Measurements from ENCODE around the gene CAPRIN2. TPM values are rescaled to one million over a fixed set of nuclear protein-coding genes. Genes with fewer than 3 reads are reported as not detected.

Gene CAPRIN2
- total RNA-seq, 1 donor from 2014 or later, result 14.5 TPM

DNA sequence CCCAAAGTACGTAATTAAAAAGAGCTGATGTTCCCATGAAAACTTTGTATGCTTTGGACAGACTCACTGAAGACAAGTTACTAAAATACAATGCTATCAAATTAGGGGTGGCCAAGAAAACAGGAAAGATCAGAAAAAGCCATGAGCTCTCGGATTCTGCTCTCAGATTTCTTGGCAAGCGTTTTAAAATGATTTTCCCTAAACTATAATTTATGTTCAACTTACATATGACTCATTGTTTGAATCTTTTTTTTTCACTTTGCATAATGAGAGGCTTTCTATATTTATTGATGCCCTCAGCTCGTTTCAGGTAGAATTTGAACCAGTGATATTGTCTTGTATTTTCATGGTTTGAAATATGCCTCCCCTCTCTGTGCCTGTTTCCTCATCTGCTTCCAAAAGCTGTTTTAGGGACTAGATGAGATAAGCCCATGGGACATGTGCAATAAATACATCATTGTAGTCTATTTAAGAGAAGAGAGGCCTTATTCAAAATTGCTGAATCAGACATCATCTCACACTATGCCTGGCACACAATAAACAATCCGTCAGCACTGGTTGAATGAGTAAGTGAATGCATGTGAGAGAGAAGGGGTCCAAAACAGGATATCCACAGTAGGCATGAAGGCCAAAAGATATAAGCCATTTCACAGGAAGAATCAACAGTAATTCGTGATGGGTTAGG is 54.4 kb downstream of the CAPRIN2 start:
- no peak for DNase-seq (ENCODE audit: low spot score)

DNA sequence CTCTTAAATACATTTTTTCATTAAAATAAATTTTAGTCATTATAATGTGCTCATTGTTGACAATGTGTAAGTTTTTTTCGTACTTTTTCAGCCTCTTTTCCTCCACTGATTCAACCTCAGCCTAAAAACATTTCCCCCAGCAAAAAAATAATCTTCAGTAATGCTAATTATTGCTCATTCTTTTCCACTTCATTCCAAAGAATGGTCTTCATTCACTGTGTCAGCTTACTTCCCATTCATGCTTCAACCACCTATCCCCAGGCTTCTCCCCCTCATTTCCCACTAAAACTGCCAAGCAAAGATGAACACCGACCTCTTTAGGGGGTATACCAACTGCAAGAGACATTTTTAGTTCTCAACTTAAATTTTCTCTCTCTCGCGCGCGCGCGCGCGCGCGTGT is 56.4 kb downstream of the CAPRIN2 start:
- DNase-seq (ENCODE audit: low spot score), result no peak

DNA sequence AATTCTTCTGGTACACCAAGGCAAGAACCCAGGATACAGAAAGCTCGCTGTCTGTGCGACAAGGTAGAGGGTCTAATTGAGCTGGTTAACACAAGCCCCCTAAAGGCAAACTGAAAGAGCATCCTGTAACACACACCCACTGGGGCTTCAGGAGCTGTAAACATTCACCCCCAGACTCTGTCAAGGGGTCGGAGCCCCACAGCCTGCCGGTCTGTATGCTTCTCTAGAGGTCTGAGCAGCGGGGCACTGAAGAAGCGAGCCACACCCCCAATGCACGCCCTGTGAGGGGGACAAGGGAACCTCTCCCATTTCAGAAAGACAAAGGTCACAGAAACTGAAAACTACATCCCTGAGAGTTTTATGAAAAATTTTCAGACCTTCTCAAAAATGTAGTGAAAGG is 57.8 kb downstream of the CAPRIN2 start:
- no peak for DNase-seq (ENCODE audit: low spot score)

DNA sequence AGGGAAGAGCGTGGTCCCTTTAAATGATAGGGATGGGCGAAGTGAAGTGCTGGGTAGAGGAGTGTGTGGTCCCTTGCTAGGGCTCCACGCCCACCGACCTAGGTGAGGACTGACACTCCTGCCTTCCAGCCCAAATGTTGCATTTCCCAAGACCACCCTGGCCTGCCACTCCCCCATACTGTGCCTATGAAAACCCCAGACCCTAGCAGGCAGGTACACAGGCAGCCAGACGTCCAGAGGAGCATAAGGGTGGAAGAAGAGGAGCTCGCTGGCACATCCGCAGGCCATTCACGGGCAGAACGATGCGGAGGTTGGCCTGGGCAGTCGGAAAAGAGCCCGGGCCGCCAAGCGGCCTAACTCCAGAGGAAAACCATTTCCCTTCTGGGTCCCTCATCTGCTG is 58.3 kb downstream of the CAPRIN2 start:
- DNase-seq (ENCODE audit: low spot score), result no peak

DNA sequence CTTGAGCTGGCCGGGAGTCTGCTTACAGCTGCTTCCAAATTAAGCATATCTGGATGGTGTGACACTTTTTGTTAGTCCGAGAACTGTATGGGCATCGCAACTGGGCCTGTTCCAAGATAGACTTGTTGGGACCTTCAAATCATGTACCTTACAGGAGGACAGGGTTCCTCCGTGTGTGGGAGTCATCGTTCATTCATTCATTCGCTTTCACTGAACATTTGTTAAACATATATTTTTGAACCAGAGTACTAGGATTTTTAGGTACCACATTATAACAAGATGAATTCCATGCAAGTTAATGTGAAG is 58.7 kb downstream of the CAPRIN2 start:
- DNase-seq (ENCODE audit: low spot score), result no peak

DNA sequence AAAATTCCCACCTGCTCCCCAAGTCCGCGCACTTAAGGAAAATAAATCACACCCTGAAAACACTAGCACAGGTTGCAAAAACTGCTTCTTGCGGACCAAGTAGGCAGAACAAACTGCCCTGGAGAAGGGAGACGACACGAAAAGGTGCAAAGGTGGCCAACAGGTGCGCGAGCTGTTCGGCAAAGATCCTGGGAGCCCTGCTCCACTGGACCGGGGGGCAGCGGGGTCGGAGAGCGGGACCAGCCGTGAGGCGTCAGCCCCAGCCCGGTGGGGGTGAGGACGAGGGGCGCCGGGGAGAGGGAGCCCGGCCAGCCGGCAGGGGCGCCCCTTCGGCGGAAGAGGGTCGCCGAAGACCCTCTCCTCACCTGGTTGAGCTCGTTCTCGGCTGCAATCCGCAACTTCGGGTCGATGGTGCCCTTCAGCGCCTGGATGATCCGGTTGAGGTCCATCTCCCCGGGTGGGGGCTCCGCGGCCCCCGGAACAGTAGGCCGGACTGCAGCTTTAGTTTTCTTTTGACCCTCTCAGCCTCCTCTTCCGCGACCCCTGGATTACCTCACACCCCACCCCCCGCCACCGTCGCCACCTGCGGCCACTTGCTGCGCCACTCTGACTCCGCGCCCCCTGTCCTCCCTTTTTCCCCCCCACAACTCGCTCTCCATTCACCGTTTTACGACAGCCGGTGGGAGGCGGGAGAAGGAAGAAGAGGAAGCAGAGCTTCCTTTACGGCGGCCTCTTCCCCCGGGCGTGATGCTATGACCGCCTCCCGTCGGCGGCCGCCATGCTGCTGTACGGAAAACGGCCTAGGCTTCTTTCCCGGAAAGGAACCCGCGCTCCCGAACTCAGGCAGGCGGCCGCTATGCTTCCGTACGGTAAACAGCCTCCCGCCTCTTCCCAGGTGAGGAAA is 59.3 kb downstream of the CAPRIN2 start, which contains the start of gene IPO8:
Gene IPO8, minus strand, starts transcription at position 671 of the 904 bp plus-strand sequence. Its CDS starts 222 bp downstream, at position 449.
- peak; percentile 95 for DNase-seq (ENCODE audit: low spot score)

DNA sequence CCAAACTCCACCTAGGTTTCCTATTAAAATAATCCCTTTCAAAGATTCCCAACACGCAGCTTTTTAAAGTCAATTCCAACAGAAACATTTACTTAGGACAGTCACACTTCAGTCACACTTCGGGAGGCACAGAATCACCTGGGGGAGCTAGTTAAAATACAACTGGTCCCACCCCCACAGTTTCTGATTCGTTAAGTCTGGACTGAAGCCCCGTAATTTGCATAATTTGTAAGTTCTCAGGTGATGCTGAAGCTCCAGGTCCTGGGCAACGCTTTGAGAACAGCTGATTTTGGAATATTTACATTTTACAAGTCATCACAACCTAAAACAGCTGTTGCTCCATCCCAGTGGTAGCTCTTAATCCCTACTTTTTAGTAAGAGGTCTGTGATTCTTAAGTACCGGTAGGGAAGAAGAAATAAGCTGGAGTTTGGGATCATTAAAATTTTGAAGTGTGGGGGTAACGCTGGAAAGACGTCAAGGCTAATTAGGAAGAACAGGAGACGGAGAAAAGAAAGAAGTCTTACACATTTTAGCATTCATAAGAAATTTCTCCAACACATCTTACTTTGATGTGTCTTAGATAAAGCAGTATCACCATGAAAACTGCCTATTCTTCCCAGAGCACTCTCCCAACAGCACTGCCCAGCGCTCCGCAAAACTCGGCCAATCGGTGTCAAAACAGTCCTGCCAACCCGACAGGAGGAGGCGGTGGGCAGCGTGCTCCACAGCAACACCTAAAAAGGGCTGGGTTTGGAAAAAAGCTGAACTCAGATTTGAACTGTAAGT is 60.1 kb downstream of the CAPRIN2 start:
- DNase-seq (ENCODE audit: low spot score), result no peak

DNA sequence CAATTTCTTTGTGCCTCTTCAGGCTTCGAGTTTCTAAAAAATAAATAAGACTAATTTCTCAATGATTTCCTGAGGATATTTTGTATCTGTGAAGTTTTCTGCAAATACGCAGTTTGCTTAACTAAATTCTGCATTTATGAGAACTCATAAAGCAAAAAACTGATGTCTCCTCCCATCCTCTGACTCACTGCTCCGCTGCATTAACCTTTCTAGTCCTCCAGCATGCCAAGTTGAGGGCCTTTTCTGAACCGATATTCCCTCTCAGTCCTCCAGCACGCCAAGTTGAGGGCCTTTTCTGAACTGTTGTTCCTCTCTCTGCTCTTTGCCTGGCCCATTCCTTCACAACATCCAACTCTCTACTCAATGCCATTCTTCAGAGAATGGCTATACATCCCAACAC is 62.3 kb downstream of the CAPRIN2 start:
- no peak for DNase-seq (ENCODE audit: low spot score)

DNA sequence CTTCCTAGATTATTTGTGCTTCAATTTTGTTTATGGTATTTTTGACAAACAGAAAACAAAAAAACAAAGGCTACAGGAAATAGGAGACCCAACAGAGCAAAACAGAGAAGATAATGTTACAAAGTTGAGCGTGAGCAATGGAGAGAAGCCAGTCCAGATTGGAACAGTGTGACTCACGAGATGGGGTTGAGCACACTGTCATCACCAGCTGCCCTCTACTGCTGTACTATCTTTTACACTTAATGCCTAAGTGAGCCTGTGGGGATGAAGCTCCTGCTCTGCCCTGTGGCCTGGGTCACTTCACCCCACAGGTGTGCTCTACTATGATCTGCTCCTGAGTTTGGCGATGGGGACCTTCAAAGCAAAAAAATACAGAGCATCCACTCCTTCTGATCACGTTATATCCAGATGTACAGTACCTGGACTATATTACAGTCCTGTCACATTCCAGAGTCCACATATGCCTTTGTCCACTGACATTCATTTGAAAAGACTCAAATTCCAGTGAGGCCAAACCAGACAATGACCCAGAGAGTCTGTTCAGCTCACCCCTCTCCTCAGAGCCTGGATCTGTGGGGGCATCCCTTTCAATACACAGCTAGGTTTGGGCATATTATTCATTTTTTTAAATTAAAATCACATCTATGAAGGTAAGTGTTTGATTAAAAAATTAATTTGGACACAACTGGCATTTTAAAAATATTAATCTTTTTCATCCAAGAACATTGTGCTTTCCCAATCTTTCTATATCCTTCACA is 63.5 kb downstream of the CAPRIN2 start:
- no peak for DNase-seq (ENCODE audit: low spot score)

DNA sequence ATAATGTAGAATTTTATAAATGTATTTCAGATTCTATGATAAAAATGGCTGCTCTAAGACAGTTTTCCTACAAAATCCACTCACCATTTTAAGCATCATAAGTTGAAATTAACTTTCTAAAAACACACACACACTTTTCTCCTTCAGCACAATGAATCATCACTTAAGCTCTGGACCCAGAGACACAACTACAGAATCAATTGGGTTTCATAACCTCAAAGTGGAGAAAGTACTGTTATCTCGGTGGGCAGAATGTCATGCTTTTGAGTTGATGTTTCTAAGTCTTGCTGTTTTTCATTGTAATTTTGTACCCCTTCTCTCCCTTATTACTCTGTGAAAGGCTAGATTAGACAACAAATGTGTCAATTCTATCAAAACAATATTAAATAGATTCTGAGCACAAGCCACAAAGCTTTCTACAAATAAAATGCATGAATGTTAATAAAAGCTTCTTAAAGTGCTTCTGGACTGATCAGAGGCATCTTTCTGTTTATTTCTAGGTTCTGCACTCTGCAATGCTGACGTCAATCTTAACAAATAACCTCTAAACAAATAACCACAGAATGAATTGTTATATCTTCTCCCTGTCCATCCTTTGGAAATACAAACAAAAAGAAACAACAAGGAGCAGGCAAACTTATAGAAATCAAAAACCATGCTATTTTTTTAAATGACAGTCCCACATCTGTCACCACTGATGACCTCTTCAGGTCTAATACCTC is 67.3 kb downstream of the CAPRIN2 start:
- DNase-seq (ENCODE audit: low spot score), result no peak

DNA sequence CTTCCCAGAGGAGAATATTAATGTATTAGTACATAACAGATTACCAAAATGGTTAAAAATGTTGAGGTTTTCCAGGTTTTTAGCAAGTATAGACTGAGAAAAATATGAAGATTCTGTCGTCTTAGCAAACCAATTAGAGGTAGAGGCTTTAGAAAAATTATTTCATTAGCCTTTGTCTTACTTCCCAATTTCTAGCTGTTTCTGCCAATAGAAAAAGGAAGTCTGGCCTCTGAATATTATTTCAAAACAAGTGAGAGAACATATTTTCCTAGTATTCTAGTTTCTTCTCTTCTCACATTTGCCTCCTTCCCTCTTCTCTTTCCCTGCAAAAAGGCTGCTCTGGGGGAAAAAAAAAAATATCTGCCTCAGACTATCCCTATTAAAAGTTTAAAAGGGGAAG is 75.5 kb downstream of the CAPRIN2 start:
- no peak for DNase-seq (ENCODE audit: low spot score)

DNA sequence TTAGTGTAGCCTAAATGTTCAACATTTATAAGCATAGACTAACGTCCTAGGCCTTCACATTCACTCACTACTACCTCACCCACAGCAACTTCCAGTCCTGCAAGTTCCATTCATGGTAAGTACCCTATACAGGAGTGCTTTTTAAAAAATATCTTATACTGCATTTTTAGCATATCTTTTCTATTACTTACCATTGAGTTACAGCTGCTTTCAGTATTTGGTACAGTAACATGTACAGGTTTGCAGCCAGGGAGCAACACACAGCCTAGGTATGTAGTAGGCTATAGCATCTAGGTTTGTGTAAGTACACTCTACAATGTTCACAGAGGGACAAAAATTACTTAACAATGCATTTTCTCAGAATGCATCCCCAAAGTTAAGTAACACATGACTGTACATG is 76.5 kb downstream of the CAPRIN2 start:
- DNase-seq (ENCODE audit: low spot score), result no peak

DNA sequence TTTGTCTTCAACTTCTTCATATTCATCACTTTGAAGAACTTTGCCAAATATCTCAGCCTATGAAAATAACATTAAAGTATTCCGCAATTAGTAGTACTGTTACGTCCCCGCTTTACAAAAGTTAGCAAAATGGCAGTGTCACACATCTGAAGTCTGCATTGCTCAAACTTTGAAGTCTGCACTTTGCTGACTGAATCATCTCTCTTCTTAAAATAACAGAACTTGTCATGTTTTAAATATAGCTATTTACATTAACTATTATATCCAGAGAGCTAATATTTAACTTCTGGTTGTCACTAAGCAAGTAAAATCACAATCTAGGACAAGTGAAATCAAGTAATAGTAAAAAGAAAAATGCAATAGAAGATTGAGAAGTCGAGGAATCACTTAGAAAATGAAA is 93.5 kb downstream of the CAPRIN2 start:
- no peak for DNase-seq (ENCODE audit: low spot score)

Other genes starting within 250 kb of the CAPRIN2 start
- gene IPO8, start 59.1 kb downstream of the CAPRIN2 start, total RNA-seq, result 41.4 TPM
- 1.4 TPM for gene TSPAN11, start 171.8 kb upstream of the CAPRIN2 start, total RNA-seq